Stimulated activated naive CD4-positive, alpha-beta T cell (primary cell): ENCODE results near the gene SCAF8.
"Not testable (repeated sequence)": the region's sequence is repeated elsewhere in the genome, so short reads cannot be mapped to it uniquely, and the experiment has no call there.

Source experiments
- DNase-seq, 6 experiments: peaks; one replicate each; lab custom pipeline; 2025; lab: John Stamatoyannopoulos, UW

The SCAF8 gene

GRCh38 chr6:154733183-154733625 lies at the start of gene SCAF8:
TSS of gene SCAF8 (plus strand) at chr6:154733416. CDS start at chr6:154733901, 485 bp downstream.
- peak; percentile 72 to 98 (median 86) for DNase-seq

- peak in 1 of 6 experiments; percentile 3 for DNase-seq
Observed at GRCh38 chr6:154683756-154684523, 49.3 kb upstream of the SCAF8 start.

GRCh38 chr6:154686162-154686561 lies 47.1 kb upstream of the SCAF8 start:
- DNase-seq: no peak

GRCh38 chr6:154689493-154690255 lies 43.5 kb upstream of the SCAF8 start:
- DNase-seq: no peak

GRCh38 chr6:154690857-154691256 lies 42.4 kb upstream of the SCAF8 start:
- no peak for DNase-seq

GRCh38 chr6:154696661-154697060 lies 36.6 kb upstream of the SCAF8 start:
- DNase-seq: no peak

- DNase-seq: no peak
Observed at GRCh38 chr6:154703124-154703523, 30.1 kb upstream of the SCAF8 start.

- DNase-seq: peak in 3 of 6 experiments; percentile 1 to 18 (median 6)
Observed at GRCh38 chr6:154705471-154706113, 27.6 kb upstream of the SCAF8 start.

GRCh38 chr6:154706389-154706788 lies 26.8 kb upstream of the SCAF8 start:
- DNase-seq: no peak

GRCh38 chr6:154709621-154710020 lies 23.6 kb upstream of the SCAF8 start:
- DNase-seq: no peak

- no peak for DNase-seq
Observed at GRCh38 chr6:154710689-154711088, 22.5 kb upstream of the SCAF8 start.

- DNase-seq: no peak
Observed at GRCh38 chr6:154715446-154715845, 17.8 kb upstream of the SCAF8 start.

GRCh38 chr6:154716350-154716749 lies 16.9 kb upstream of the SCAF8 start:
- not testable (repeated sequence) for DNase-seq

- no peak for DNase-seq
Observed at GRCh38 chr6:154719433-154719832, 13.8 kb upstream of the SCAF8 start.

GRCh38 chr6:154719854-154720253 lies 13.4 kb upstream of the SCAF8 start:
- DNase-seq: no peak

- no peak for DNase-seq
Observed at GRCh38 chr6:154721460-154721859, 11.8 kb upstream of the SCAF8 start.

- no peak for DNase-seq
Observed at GRCh38 chr6:154726887-154727286, 6.3 kb upstream of the SCAF8 start.

GRCh38 chr6:154731296-154732218 lies 1.7 kb upstream of the SCAF8 start:
- no peak for DNase-seq

- peak in 1 of 6 experiments; percentile 46 for DNase-seq
Observed at GRCh38 chr6:154732538-154733182, 556 bp upstream of the SCAF8 start.

GRCh38 chr6:154733626-154734382 lies 588 bp downstream of the SCAF8 start:
- DNase-seq: peak; percentile 76 to 97 (median 88)
